Ascending aorta (tissue), 2 donors: ENCODE results near the gene ACY1. TPM values are rescaled to one million over a fixed set of nuclear protein-coding genes. Genes with fewer than 3 reads are reported as not detected.

Experiments
- DNase-seq, 2 donors: peaks; one replicate each; pipeline ENCODE4 v3.0.0-alpha.2; 2019; ENCODE audit warnings: low spot score in 2 of 2
- H3K27ac ChIP-seq, 2 donors: fragments of 200-600 bp; sonication (generic); one replicate each; pipeline ENCODE4 v1.5.1; 2016 to 2017; ENCODE audit warnings: mild to moderate bottlenecking in 1 of 2
- H3K27me3 ChIP-seq: fragments of 200-600 bp; sonication (generic); one replicate; pipeline ENCODE4 v1.5.1; 2017
- H3K36me3 ChIP-seq, 2 donors: fragments of 200-600 bp; sonication (generic); one replicate each; pipeline ENCODE4 v1.5.1; 2016
- H3K4me1 ChIP-seq, 2 donors: fragments of 200-600 bp; sonication (generic); one replicate each; pipeline ENCODE4 v1.5.1; 2016 to 2017; ENCODE audit warnings: mild to moderate bottlenecking in 1 of 2
- H3K4me3 ChIP-seq, 2 donors: fragments of 200-600 bp; sonication (generic); one replicate each; pipeline ENCODE4 v1.5.1; 2016 to 2017; ENCODE audit warnings: mild to moderate bottlenecking in 1 of 2
- H3K9me3 ChIP-seq, 2 donors: fragments of 200-600 bp; sonication (generic); one replicate each; pipeline ENCODE4 v1.5.1; 2016
- intact Hi-C: fragments of 100-400 bp; cut with DNase I; formaldehyde crosslinking; loops from one replicate; pipeline ENCODE4 v1.15.1; 2023
- total RNA-seq: library from RNA; depleted of rRNA; stranded (reverse); fragments of >200 nt; gene quantifications from one replicate; pipeline ENCODE4 v1.1.0, GENCODE V29; 2016
- TF ChIP-seq, protein P1 (sequence below), 3 experiments: fragments of 200-600 bp in 2 of 3; fragments of 450-650 bp in 1 of 3; sonication (generic) in 2 of 3; IDR thresholded peaks; one replicate each; pipeline ENCODE4 v1.5.1; 2016 to 2019; ENCODE audit warnings: antibody characterized with exemption in 3 of 3, mild to moderate bottlenecking in 1 of 3, moderate library complexity in 1 of 3

Gene ACY1
- total RNA-seq, 1 donor from 2014 or later = 94.0 TPM

DNA sequence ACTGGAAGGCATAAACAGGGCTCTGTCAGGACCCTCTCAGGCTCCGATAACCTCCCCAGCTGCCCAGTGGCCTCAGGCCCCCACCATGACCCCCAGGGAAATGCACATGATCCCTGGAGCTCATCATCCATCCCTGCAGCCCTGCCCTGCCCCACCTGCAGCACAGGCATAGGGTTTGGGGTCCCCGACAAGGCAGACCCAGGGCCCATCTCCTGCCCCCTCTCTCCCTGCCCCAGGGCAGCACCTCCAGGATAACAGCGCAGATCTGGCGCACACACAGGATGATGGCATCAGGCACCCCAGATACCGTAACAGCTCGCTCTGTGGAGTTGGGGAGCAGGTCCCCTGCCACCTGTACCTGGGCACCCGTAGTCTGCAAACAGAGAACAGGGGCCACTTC lies 23.7 kb upstream of the ACY1 start:
- TF ChIP-seq, protein P1, sequence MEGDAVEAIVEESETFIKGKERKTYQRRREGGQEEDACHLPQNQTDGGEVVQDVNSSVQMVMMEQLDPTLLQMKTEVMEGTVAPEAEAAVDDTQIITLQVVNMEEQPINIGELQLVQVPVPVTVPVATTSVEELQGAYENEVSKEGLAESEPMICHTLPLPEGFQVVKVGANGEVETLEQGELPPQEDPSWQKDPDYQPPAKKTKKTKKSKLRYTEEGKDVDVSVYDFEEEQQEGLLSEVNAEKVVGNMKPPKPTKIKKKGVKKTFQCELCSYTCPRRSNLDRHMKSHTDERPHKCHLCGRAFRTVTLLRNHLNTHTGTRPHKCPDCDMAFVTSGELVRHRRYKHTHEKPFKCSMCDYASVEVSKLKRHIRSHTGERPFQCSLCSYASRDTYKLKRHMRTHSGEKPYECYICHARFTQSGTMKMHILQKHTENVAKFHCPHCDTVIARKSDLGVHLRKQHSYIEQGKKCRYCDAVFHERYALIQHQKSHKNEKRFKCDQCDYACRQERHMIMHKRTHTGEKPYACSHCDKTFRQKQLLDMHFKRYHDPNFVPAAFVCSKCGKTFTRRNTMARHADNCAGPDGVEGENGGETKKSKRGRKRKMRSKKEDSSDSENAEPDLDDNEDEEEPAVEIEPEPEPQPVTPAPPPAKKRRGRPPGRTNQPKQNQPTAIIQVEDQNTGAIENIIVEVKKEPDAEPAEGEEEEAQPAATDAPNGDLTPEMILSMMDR (IDR thresholded peaks at IDR 0.05) = no peak
- Histone ChIP-seq H3K4me3 (no peak overlapping the region), H3K27me3 (no peaks in the 10 kb centered on the region), H3K9me3 (no peaks in the 10 kb centered on the region), H3K27ac (no peak overlapping the region), H3K4me1 (peaks cover 2 to 17% of the 10 kb centered on the region in 2 donors), H3K36me3 (peaks cover 29 to 39% of the 10 kb centered on the region in 2 donors)
- no peak for DNase-seq
- intact Hi-C loops = loop anchor here (10.0 kb wide), 1 partner anchor 1345 kb away; the partner anchor contains the start of genes CISH and MAPKAPK3

DNA sequence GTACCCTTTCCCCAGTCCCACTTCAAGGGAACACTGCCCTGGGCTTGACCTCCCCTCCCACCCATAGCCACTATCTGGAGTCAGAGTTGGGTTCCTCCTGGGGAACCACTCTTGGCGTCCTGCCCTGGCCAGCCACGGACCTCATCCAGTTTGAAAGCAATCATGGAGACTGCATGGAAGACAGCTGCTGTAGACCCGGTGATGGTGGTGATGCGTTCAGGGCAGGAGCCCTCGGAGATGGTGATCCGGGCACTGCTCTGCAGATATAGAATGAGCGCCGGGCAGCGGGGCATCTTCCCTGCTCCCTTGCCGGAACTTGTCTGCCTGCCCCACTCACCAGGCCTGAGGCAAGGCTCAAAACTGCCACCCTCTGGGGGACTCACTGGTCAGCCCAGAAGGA lies 22.9 kb upstream of the ACY1 start:
- intact Hi-C loops = loop anchor here (10.0 kb wide), 1 partner anchor 1346 kb away; the partner anchor contains the start of genes CISH and MAPKAPK3
- TF ChIP-seq, protein P1 (IDR thresholded peaks at IDR 0.05) = no peak
- H3K4me3 ChIP-seq = no peak overlapping the region
- H3K27ac ChIP-seq = no peak overlapping the region
- H3K9me3 ChIP-seq = no peaks in the 10 kb centered on the region
- peaks cover 29 to 39% of the 10 kb centered on the region in 2 donors for H3K36me3 ChIP-seq
- no peak for DNase-seq
- peaks cover 10 to 24% of the 10 kb centered on the region in 2 donors for H3K4me1 ChIP-seq
- no peaks in the 10 kb centered on the region for H3K27me3 ChIP-seq

DNA sequence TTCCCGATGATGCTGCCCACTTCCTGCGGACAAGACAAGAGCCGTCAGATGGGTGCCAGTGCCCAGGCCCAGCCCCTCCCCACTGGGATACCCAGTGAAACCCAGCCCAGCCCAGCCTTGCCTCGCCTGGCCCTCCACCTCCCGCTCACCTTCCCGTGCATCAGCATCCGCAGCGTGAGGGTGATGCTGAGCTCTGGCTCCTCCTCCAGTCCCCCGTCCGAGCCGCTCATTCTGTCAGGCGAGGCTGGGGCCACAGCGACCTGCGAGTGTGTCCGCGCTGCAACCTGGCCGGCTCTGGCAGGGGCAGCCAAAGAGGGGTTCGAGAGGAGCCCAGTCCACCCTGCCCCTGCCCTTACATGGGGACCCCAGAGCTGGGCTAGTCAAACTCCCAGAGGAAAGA lies 22.3 kb upstream of the ACY1 start:
- Histone ChIP-seq H3K27me3 (no peaks in the 10 kb centered on the region), H3K27ac (no peak overlapping the region), H3K4me3 (no peak overlapping the region), H3K36me3 (peaks cover 29 to 39% of the 10 kb centered on the region in 2 donors), H3K9me3 (no peaks in the 10 kb centered on the region), H3K4me1 (peaks cover 11 to 31% of the 10 kb centered on the region in 2 donors)
- intact Hi-C loops = loop anchor here (10.0 kb wide), 1 partner anchor 1346 kb away; the partner anchor contains the start of genes CISH and MAPKAPK3
- DNase-seq = no peak
- TF ChIP-seq, protein P1 (IDR thresholded peaks at IDR 0.05) = no peak

DNA sequence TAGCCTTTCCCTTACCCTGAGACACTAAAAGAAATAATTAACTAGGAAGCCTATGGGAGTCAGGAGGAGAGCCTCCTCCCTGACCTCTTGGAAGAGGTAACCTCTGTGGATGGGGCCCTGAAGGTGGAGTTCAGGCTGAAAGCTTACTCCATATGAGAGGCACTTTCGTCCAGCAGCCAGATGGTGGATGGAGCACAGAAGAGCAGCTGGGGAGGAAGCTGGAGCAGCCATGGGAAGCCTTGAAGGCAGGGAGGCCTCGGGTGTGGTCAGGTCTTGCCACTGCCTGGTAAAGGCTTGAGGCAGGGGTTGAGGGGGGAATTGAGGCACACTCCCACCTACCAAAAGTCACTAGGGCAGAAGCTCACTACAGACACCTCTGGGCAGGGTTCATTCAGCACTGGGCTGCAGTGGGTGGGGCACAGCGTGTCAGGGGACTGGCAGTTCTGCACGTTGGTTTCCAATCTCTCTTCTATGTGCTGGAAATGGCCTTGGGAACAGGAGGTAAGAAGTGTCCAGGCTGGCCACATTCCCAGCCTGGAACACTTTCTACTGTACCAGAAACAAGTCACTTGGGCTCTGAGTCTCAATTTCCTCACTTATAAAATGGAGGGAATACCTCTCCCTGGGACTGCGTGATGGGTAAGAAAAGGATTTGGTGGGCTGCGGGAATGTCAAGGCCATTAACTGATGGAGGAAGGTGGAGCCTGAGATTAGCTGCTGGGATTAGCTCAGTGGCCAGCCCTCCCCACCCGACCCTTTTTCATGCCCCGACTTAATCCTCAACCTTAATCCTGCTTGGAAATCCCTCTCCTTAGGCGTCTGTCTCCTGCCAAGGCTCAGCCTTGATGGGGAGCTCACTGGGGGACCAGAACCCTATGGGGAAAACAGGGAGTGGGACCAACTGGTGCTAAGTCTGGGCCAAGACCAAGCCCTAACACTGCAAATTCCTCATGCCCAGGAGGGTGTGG lies 21.4 kb upstream of the ACY1 start:
- no peak overlapping the region for H3K27ac ChIP-seq
- no peak overlapping the region for H3K4me3 ChIP-seq
- no peaks in the 10 kb centered on the region for H3K9me3 ChIP-seq
- TF ChIP-seq, protein P1 (IDR thresholded peaks at IDR 0.05) = no peak
- peaks cover 8 to 30% of the 10 kb centered on the region in 2 donors for H3K4me1 ChIP-seq
- H3K36me3 ChIP-seq = peaks cover 29 to 39% of the 10 kb centered on the region in 2 donors
- intact Hi-C loops = loop anchor here (10.0 kb wide), 1 partner anchor 1347 kb away; the partner anchor contains the start of genes CISH and MAPKAPK3
- no peak for DNase-seq
- no peaks in the 10 kb centered on the region for H3K27me3 ChIP-seq

DNA sequence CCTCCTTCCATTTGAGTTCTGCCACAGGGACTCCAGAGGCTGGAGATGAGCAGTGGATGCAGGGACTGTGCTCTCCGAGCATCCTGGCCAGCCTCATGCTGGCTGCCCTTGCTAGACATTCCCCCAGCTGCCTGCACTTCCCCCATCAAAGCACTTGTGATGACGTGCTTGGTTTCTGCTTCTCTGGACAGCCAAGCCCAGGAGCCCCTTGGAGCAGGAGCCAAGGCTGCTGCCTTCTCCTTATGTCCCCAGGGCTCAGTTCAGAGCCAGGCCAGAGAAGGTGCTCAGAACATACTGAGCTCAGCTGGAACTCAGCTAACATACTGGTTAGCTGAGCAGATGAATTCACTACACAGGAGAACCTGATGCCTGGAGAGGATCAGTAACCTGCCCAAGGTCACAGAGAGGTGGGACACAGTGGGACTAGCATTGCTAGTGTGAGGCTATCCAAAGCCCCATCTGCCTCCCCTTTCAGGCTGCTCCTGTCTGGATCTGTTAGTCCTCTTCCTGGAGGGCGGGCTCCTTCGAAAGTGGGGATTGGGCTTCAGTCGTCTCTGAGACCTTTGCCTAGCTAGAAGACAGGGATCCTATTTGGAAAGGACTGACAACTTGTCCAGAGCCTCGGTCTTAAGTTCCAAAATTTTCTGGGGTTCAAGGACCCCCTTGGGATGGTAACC lies 20.3 kb upstream of the ACY1 start:
- intact Hi-C loops = loop anchor here (10.0 kb wide), 1 partner anchor 1348 kb away; the partner anchor contains the start of genes CISH and MAPKAPK3
- TF ChIP-seq, protein P1 (IDR thresholded peaks at IDR 0.05) = no peak
- DNase-seq = no peak
- Histone ChIP-seq H3K27ac (peak overlapping the region; percentile 17 to 48), H3K27me3 (no peaks in the 10 kb centered on the region), H3K4me1 (peaks cover 8 to 30% of the 10 kb centered on the region in 2 donors), H3K9me3 (no peaks in the 10 kb centered on the region), H3K4me3 (no peak overlapping the region), H3K36me3 (peaks cover 26 to 34% of the 10 kb centered on the region in 2 donors)
